H9 (cell line): ENCODE data around the gene GNB3. TPM values are rescaled to one million over a fixed set of nuclear protein-coding genes. Genes with fewer than 3 reads are reported as not detected.

ENCODE experiments used
- DNase-seq: peaks from one replicate; pipeline ENCODE4 v3.0.0-alpha.2; 2017
- H2AFZ ChIP-seq: one replicate; pipeline ENCODE4 v1.6.1; 2013; ENCODE audit warnings: mild to moderate bottlenecking, low read length, control low read depth, moderate library complexity
- H2AK5ac ChIP-seq: 2 replicates; pipeline ENCODE4 v1.6.1; 2013; ENCODE audit warnings: low read length, control low read depth, mixed read lengths; ENCODE audit not compliant: insufficient read length
- H2BK120ac ChIP-seq: one replicate; pipeline ENCODE4 v1.6.1; 2013; ENCODE audit warnings: low read depth, mild to moderate bottlenecking, low read length, control low read depth, inconsistent platforms; ENCODE audit not compliant: poor library complexity, severe bottlenecking
- H2BK12ac ChIP-seq: 2 replicates; pipeline ENCODE4 v1.6.1; 2013; ENCODE audit warnings: low read length, control low read depth, mixed read lengths, low read depth; ENCODE audit not compliant: insufficient read length
- H2BK15ac ChIP-seq: 2 replicates; pipeline ENCODE4 v1.6.1; 2013; ENCODE audit warnings: low read depth, low read length, control low read depth
- H2BK20ac ChIP-seq: one replicate; pipeline ENCODE4 v1.6.1; 2013; ENCODE audit warnings: low read depth, mild to moderate bottlenecking, low read length, control low read depth, inconsistent platforms; ENCODE audit not compliant: poor library complexity, severe bottlenecking
- H2BK5ac ChIP-seq: 2 replicates; pipeline ENCODE4 v1.6.1; 2013; ENCODE audit warnings: low read length, control low read depth, mixed read lengths; ENCODE audit not compliant: insufficient read length
- H3K14ac ChIP-seq: 2 replicates; pipeline ENCODE4 v1.6.1; 2013; ENCODE audit warnings: low read length, control low read depth; ENCODE audit not compliant: insufficient read depth
- H3K18ac ChIP-seq: 2 replicates; pipeline ENCODE4 v1.6.1; 2013; ENCODE audit warnings: low read depth, mild to moderate bottlenecking, mixed read lengths, low read length, control low read depth; ENCODE audit not compliant: insufficient read length
- H3K23ac ChIP-seq: 2 replicates; pipeline ENCODE4 v1.6.1; 2013; ENCODE audit warnings: low read length, control low read depth, mixed read lengths, low read depth; ENCODE audit not compliant: insufficient read length
- H3K23me2 ChIP-seq: 2 replicates; pipeline ENCODE4 v1.6.1; 2013; ENCODE audit warnings: low read depth, mild to moderate bottlenecking, mixed read lengths, low read length, control low read depth; ENCODE audit not compliant: insufficient read length, poor library complexity, severe bottlenecking
- H3K27ac ChIP-seq: 2 replicates; pipeline ENCODE4 v1.5.1; 2013; ENCODE audit warnings: low read length, control low read depth, mixed read lengths, low read depth; ENCODE audit not compliant: insufficient read length
- H3K27me3 ChIP-seq: 2 replicates; pipeline ENCODE4 v1.6.1; 2013; ENCODE audit warnings: low read length, control low read depth, inconsistent platforms; ENCODE audit not compliant: insufficient read depth
- H3K4ac ChIP-seq: 2 replicates; pipeline ENCODE4 v1.6.1; 2013; ENCODE audit warnings: low read depth, mild to moderate bottlenecking, control low read depth, inconsistent platforms, low read length, moderate library complexity
- H3K4me1 ChIP-seq: 2 replicates; pipeline ENCODE4 v1.6.1; 2013; ENCODE audit warnings: low read length, control low read depth, inconsistent platforms; ENCODE audit not compliant: insufficient read depth
- H3K4me2 ChIP-seq: 2 replicates; pipeline ENCODE4 v1.6.1; 2013; ENCODE audit warnings: low read length, control low read depth, mixed read lengths; ENCODE audit not compliant: insufficient read length, insufficient read depth
- H3K56ac ChIP-seq: 2 replicates; pipeline ENCODE4 v1.6.1; 2013; ENCODE audit warnings: low read depth, mild to moderate bottlenecking, mixed read lengths, low read length, control low read depth; ENCODE audit not compliant: insufficient read length
- H3K79me1 ChIP-seq: 2 replicates; pipeline ENCODE4 v1.6.1; 2013; ENCODE audit warnings: low read depth, mild to moderate bottlenecking, moderate library complexity, low read length, control low read depth, inconsistent platforms; ENCODE audit not compliant: insufficient read depth, poor library complexity, severe bottlenecking
- H3K79me2 ChIP-seq: 2 replicates; pipeline ENCODE4 v1.6.1; 2013; ENCODE audit warnings: low read length, control low read depth, inconsistent platforms; ENCODE audit not compliant: insufficient read depth
- H3K9ac ChIP-seq: 2 replicates; pipeline ENCODE4 v1.6.1; 2013; ENCODE audit warnings: low read length, control low read depth, mixed read lengths; ENCODE audit not compliant: insufficient read length; ENCODE audit errors: extremely low read depth
- H3K9me3 ChIP-seq: one replicate; pipeline ENCODE4 v1.6.1; 2013; ENCODE audit warnings: low read depth, low read length, inconsistent platforms; ENCODE audit not compliant: control insufficient read depth
- H3T11ph ChIP-seq: one replicate; pipeline ENCODE4 v1.6.1; 2013; ENCODE audit warnings: mild to moderate bottlenecking, low read length, control low read depth, inconsistent platforms
- H4K20me1 ChIP-seq: one replicate; pipeline ENCODE4 v1.6.1; 2013; ENCODE audit not compliant: control insufficient read depth, insufficient read length, insufficient read depth
- H4K5ac ChIP-seq: 2 replicates; pipeline ENCODE4 v1.6.1; 2013; ENCODE audit warnings: low read depth, mild to moderate bottlenecking, mixed read lengths, low read length, control low read depth; ENCODE audit not compliant: insufficient read length
- H4K8ac ChIP-seq: replicated peaks from 2 replicates; pipeline ENCODE4 v1.6.1; 2013; ENCODE audit warnings: low read length, control low read depth, mixed read lengths, low read depth; ENCODE audit not compliant: insufficient read length
- H4K91ac ChIP-seq: 2 replicates; pipeline ENCODE4 v1.6.1; 2013; ENCODE audit warnings: low read depth, mild to moderate bottlenecking, moderate library complexity, mixed read lengths, low read length, control low read depth; ENCODE audit not compliant: insufficient read length
- H3K27ac Mint-ChIP-seq, 3 experiments: 2 replicates in 2 of 3; 3 replicates in 1 of 3; pipeline ENCODE4 v1.8.0; 2020 to 2021; ENCODE audit warnings: mixed read lengths in 3 of 3, mild to moderate bottlenecking in 1 of 3, moderate library complexity in 1 of 3
- H3K27me3 Mint-ChIP-seq: 2 replicates; pipeline ENCODE4 v1.8.0; 2021; ENCODE audit warnings: low read depth, mild to moderate bottlenecking, moderate library complexity, mixed read lengths
- H3K36me3 Mint-ChIP-seq, 3 experiments: 2 replicates in 2 of 3; 3 replicates in 1 of 3; pipeline ENCODE4 v1.8.0; 2020 to 2021; ENCODE audit warnings: low read depth in 3 of 3, mixed read lengths in 3 of 3; ENCODE audit not compliant: insufficient read depth in 1 of 3
- H3K4me1 Mint-ChIP-seq, 2 experiments: 2 replicates each; pipeline ENCODE4 v1.8.0; 2020; ENCODE audit warnings: mixed read lengths in 2 of 2
- H3K4me3 Mint-ChIP-seq, 2 experiments: 2 replicates in 1 of 2; 3 replicates in 1 of 2; pipeline ENCODE4 v1.8.0; 2020 to 2021; ENCODE audit warnings: mild to moderate bottlenecking in 2 of 2, mixed read lengths in 2 of 2, moderate library complexity in 1 of 2
- H3K9me3 Mint-ChIP-seq, 2 experiments: 2 replicates in 1 of 2; 3 replicates in 1 of 2; pipeline ENCODE4 v1.8.0; 2020; ENCODE audit warnings: mild to moderate bottlenecking in 2 of 2, mixed read lengths in 2 of 2, moderate library complexity in 1 of 2
- CTCF ChIP-seq: fragments of 200-600 bp; sonication (generic); conservative IDR thresholded peaks from 3 replicates; pipeline ENCODE4 v1.8.0; 2021; ENCODE audit warnings: antibody characterized with exemption, mild to moderate bottlenecking
- WGBS: extraction: QIAGEN DNeasy Blood & Tissue Kit; methylation state at CpG from one replicate; pipeline ENCODE4 v1.1.7; 2013; ENCODE audit warnings: missing lambda C conversion rate, low lambda C conversion rate, mixed read lengths; ENCODE audit not compliant: insufficient read length; ENCODE audit errors: extremely low coverage; 5-methylcytosine and 5-hydroxymethylcytosine counted together
- total RNA-seq: library from RNA; stranded (reverse); gene quantifications from 2 replicates; pipeline ENCODE4 v1.2.1, GENCODE V29; 2021

The GNB3 gene
- total RNA-seq, 1 experiment from 2014 or later: 17.3 TPM

- Histone ChIP-seq H3K23ac (no peak overlapping the region), H2BK120ac (no peak overlapping the region), H3K14ac (no peak overlapping the region), H3K27ac (no peak overlapping the region), H3K4me2 (no peak overlapping the region), H3K79me2 (no peaks in the 10 kb centered on the region), H3T11ph (no peak overlapping the region), H2AFZ (no peak overlapping the region), H2BK12ac (no peak overlapping the region), H3K18ac (no peak overlapping the region), H3K4me1 (peaks cover 7% of the 10 kb centered on the region; the same call in 1 of the 2 replicates), H2BK20ac (no peak overlapping the region), H4K8ac (no peak overlapping the region), H3K9ac (no peak overlapping the region), H3K27me3 (peaks cover 4% of the 10 kb centered on the region; the same call in 1 of the 2 replicates), H3K9me3 (no peaks in the 10 kb centered on the region), H2BK15ac (no peak overlapping the region), H4K20me1 (no peaks in the 10 kb centered on the region), H3K23me2 (peaks cover 3% of the 10 kb centered on the region), H3K56ac (no peak overlapping the region), H4K5ac (no peak overlapping the region), H4K91ac (no peak overlapping the region), H3K79me1 (no peaks in the 10 kb centered on the region), H2BK5ac (no peak overlapping the region), H2AK5ac (no peak overlapping the region), H3K4ac (no peak overlapping the region)
- Mint-ChIP-seq H3K9me3 (peaks cover 0 to 2% of the 10 kb centered on the region in 2 experiments; a peak in 1 of 5 replicates), H3K4me1 (peaks cover 36% of the 10 kb centered on the region in 2 experiments), H3K4me3 (no peak overlapping the region), H3K36me3 (peaks cover 0 to 3% (median 0%) of the 10 kb centered on the region in 3 experiments; a peak in 1 of 7 replicates), H3K27ac (peak overlapping the region in 1 of 3 experiments; percentile 37; a peak in 1 of 7 replicates), H3K27me3 (peaks cover 60% of the 10 kb centered on the region)
- WGBS: no CpG with 5 or more reads among the region's 3 CpGs
- DNase-seq: no peak
- TF ChIP-seq CTCF: no peak
Measured at GRCh38 chr12:6816598-6816997, 24.1 kb upstream of the GNB3 start.
